ENCODE data around the gene ZNF169.
"Not testable (repeated sequence)": the region's sequence is repeated elsewhere in the genome, so short reads cannot be mapped to it uniquely, and the experiment has no call there.

Gene ZNF169

DNA sequence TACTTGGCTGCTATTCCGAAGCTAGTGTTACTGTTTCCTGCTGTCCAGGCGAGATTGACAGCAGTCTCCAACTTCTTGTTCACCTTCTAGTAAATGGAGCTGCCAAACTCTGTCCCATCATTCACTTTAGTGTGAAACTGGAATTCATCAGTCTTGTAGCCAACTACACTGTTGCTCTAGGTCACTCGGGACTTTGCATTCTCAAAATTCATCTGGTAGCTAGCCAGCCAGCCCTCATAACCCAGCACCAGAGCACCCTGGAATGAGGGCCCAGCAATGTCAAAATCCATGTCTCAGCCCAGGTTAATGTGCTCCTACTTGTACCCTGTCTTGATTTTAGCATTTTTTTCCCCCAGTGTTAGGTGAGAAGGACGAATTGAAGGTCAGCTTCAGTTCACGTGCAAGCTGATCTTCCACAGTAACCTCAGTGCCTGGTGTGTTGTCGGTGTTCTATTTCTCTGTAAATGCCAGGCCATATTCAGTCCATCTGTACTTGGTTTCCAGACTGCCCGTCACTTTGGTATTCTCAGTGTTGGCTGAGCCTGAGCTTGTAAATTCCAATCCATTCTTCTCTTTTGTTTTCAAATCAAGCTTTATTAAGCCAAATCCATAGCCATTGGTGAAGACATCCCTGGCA lies 28.9 kb downstream of the ZNF169 start:
- no peak for DNase-seq

DNA sequence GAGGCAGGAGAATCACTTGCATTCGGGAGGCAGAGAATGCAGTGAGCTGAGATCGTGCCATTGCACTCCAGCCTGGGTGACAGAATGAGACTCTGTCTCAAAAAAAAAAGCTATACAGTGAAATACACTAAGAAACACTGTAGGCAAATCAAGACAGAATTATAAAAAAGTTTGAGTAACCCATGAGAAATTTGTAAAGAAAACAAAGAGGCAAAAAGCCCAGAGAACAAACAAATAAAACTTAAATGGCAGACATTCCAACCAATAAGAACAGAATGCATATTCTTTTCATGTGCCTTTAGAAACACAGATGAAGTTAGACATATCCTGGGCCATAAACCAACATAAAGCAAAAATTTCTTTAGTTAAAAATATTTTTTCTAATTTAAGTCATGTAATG lies 30.6 kb downstream of the ZNF169 start:
- DNase-seq = peak; percentile 60

DNA sequence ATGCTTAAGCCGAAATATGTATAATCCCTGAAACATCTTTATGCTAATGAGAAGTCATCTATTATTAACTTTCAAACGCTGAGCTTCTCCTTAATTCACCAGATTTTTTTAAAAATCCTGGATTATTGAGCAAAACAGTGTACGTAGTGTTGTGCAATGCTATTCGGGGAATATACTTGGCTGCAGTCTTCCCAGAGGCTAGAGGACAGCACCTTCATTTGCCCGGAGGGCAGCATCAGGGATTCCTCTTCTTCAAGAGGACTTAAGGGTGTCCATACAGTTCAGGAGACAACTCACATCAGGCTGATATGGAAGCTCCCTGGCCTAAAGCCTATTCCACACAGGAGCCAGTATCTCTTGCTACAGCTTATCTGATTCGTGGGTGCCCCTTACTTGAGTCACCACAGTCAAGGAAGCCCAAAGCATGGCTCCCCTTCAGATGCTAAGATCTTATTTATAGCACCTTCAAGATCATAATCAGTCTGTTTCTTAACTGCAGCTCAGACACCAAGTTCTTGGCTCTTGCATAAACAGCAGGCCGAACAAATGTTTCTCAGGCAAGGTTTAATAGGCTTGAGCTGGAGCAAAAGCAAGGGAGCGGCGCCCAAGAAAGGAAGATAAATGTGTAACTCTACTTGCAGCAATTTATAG lies 40.0 kb downstream of the ZNF169 start:
- no peak for DNase-seq

GRCh38 chr9:94300470-94301301 lies 41.6 kb downstream of the ZNF169 start:
- DNase-seq = no peak

DNA sequence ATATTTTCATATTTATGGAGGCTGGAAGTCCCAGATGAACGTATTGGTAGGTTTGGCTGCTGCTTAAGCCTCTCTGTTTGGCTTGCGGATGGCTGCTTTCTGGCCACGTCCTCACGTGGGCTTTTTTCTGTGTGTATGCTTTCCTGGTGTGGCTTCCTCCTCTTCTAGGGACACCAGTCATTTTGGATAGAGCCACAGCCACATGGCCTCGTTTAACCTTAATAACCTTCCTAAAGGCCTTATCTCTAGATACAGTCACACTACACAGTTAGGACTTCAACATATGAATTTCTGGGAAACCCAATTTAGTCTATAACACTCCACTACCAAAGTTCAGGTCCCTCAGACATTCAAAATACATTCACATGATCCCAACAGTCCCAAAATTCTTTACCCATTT lies 42.5 kb downstream of the ZNF169 start:
- no peak for DNase-seq

- no peak for DNase-seq
These were observed 43.3 kb downstream of the ZNF169 start for GRCh38 chr9:94302426-94302825.

- no peak for DNase-seq
These were observed 44.2 kb downstream of the ZNF169 start for GRCh38 chr9:94303321-94303720.

DNA sequence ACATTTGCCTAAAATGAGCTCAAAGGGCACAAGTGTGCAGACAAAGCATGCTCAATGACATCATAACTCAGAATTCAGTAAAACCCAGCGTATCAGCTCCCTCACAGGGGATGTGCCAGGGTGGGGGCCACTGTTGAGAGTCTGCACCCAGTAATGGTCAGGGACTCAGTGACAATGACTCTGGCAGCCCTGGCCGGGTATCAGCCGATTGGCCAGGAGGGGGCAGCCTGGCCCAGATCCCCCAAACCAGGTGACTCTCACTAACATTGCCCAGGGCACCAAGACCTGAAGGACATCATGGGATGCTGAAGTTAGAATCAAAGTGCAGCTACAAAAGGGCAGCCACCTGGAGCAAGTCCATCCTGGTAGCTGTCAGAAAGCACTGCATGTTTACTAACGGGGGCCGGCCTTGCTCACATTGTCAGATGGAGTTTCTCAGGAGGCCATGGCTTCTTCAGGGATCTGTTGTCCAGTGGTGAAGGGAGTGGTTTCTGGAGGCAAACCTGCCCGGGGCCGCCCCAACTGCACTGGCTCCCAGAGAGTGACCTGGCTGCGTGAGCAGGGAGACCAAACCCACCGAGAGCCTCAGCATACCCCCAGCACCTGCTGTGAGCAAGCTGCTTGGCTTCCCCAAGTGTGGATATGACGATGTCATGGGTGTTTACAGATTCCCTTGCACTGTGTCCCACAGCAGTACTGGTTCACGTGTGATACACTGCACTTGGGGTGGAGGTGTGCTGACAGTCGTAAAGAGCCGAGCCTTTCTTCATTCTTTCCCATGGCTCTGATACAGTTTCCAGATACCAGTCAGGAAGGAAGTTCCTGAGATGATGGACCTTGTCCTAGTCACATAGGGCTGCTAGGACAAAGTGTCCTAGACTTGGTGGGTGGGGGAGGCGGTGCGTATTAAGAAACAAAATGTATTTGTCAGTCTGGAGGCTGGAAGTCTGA lies 56.2 kb downstream of the ZNF169 start:
- DNase-seq = not testable (repeated sequence)

DNA sequence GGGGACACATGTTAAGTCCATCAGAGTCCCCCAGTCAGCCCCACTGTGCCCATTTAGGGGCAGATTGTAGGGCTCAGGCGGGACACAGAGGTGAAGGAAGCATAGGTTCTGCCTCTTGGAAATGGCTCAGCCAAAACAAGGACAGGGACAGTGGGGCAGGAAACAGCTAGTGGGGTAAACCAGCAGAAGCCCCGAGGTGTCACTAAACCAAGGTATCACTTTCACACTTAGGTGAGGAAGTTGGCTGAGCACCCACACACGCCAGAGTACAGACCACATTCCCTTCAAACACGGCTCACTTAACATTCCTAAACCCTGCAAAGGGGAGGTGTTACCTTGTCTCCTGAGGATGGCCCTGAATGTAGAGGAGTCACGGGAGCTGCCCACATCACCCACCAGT lies 57.1 kb downstream of the ZNF169 start:
- DNase-seq = not testable (repeated sequence)

DNA sequence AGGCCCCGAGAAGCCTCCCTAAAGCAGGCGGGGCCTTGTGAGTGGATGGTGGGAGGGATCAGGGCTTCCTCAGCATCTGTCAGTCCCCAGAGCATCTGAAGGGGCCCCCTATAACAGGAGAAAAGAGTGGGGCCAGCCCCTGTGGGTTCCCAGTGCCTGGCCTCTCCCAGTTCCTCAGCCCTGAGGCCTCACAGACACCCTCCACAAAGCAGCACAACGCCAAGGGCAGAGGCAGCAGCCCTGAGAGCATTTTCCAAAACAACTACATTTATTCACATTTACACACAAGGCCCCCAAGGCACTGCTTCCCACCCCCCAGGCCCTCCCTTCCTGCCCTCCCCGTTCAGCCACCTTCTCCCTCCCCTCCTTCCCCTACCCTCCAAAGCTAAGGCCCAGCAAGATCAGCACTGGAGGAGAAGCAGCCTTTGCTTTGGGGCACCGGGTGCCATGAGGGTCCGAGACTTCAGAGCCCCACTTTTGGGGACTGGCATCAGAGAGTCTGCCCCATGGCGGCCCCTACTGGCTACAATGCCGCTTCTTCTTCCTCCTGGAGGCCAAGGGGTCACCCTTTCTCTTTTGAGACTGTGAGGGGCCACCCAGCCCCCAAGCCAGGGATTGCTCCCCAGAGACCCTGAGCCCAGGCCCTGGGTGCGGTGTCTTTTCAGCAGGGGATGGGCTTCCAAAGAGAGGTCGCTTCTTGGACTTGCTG lies 59.0 kb downstream of the ZNF169 start:
- DNase-seq = not testable (repeated sequence)

- not testable (repeated sequence) for DNase-seq
These were observed 63.3 kb downstream of the ZNF169 start for GRCh38 chr9:94322342-94322940.

GRCh38 chr9:94323153-94323798 lies 64.2 kb downstream of the ZNF169 start:
- not testable (repeated sequence) for DNase-seq

GRCh38 chr9:94325583-94325982 lies 66.5 kb downstream of the ZNF169 start:
- DNase-seq = not testable (repeated sequence)

GRCh38 chr9:94328544-94328943 lies 69.4 kb downstream of the ZNF169 start, which contains the start of gene NUTM2F:
Gene NUTM2F, minus strand, starts transcription at chr9:94328644. Its CDS starts 21 bp downstream, at chr9:94328623.
- DNase-seq = not testable (repeated sequence)

DNA sequence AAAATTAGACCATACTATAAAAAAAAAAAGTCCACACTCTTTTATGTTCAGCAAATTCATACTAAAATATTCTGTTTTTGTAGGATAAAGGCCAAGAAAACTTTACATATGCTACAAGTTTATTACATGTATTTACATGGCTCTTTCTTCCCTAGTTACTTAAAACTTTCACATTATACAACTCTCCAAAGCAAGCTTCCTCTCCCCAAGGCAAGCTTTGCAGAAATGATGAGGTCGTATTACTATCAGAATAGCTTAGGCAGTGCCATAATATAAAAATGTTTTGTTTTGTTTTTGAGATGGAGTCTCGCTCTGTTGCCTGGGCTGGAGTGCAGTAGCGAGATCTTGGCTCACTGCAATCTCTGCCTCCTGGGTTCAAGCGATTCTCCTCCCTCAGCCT lies 77.3 kb downstream of the ZNF169 start:
- not testable (repeated sequence) for DNase-seq

- DNase-seq = not testable (repeated sequence)
These were observed 79.6 kb downstream of the ZNF169 start for GRCh38 chr9:94338723-94339122.

DNA sequence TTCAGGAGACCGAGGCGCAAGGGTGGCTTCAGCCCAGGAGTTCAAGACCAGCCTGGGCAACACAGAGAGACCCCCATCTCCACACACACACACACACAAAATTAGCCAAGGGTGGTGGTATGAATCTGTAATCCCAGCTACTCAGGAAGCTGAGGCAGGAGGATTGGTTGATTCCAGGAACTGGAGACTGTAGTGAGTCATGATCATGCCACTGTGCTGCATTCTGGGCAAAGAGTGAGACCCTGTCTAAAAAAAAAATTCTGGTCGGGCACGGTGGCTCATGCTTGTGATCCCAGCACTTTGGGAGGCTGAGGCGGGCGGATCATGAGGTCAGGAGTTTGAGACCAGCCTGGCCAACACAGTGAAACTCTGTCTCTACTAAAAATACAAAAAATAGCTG lies 80.6 kb downstream of the ZNF169 start:
- DNase-seq = not testable (repeated sequence)

DNA sequence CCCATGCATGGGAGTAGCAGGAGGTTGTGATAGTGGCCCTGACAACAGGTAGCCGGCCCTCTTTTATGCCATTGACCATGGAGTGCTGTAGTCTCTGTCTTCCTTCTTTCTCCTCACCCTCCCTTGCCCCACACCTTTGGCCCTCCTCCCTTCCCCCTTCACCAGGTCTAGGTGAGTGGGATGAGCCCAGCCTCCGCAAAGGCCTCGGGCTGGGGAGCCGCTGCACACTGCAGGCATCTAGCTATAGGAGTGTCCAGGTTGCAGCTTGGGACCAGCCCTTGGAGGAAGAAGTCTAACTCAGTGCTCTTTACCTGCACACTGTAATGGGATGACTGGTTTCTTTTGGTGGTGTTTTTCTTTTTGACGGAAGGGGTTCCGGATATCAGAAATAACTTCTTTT lies 81.7 kb downstream of the ZNF169 start:
- DNase-seq = not testable (repeated sequence)

DNA sequence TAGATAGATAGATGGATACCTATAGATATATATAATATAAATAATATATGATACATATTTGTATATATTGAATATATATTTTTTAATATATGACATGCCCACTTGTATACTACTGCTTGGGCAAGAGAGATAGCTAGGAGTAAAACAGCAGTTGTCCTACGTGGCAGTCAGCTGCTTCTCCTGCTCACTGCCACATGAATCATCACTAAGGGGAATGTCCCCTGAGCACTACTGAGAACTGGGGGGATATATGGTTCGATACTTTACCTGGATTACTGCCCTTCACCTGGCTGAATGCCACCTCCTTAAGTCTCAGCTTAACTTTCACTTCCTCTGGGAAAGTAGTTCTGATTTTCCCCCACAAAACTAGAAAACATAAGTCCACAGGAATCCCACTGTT lies 82.6 kb downstream of the ZNF169 start:
- DNase-seq = not testable (repeated sequence)

DNA sequence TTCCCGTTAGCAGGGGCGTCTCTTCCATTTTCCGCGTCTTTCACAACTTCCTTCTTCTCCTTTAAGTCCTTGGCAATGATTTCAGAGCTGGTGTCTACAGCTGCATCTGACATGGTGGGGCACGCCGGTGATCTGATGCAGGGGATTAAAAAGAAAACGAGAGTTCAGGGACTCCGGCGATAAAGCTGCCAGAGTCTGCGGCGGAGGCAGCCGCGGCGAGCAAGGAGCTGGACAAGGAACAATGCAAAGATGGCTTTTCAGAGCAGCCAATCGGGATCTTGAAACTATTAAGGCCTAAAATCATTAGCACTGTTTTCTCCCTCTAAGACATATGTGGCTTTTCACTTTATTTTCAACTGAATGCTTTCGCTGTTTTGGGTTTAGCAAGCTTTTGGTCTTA lies 88.4 kb downstream of the ZNF169 start:
- DNase-seq = not testable (repeated sequence)
